CD8-positive, alpha-beta memory T cell (primary cell): ENCODE data around the gene CSK. TPM values are rescaled to one million over a fixed set of nuclear protein-coding genes. Genes with fewer than 3 reads are reported as not detected.
A peak's percentile ranks its signal among the peaks of the same experiment; 100 is the strongest.

Source experiments
- CTCF ChIA-PET: fragments of 350-600 bp; sonication (Branson Sonifier 250); formaldehyde crosslinking; loops from one replicate; lab custom pipeline; 2021; ENCODE audit warnings: antibody characterized with exemption; lab: Charles Lee
- POLR2A ChIA-PET: fragments of 350-600 bp; sonication (Branson Sonifier 250); formaldehyde crosslinking; loops from one replicate; lab custom pipeline; 2021; ENCODE audit warnings: antibody characterized with exemption; lab: Charles Lee
- DNase-seq, 5 donors: peaks; one replicate each; pipeline versions ENCODE4 v3.0.0 to v3.0.0-alpha.2; 2020 to 2022; ENCODE audit warnings: mixed read lengths in 1 of 5
- H3K27ac ChIP-seq: one replicate; pipeline ENCODE4 v1.7.0; 2013; ENCODE audit warnings: low read depth, mild to moderate bottlenecking, low read length, moderate library complexity
- H3K27me3 ChIP-seq: 2 replicates; pipeline ENCODE4 v1.7.0; 2013; ENCODE audit warnings: low read length, mild to moderate bottlenecking; ENCODE audit not compliant: insufficient read depth, poor library complexity, severe bottlenecking
- H3K36me3 ChIP-seq: 2 replicates; pipeline ENCODE4 v1.7.0; 2013; ENCODE audit warnings: mild to moderate bottlenecking, low read length, moderate library complexity; ENCODE audit not compliant: insufficient read depth
- H3K4me1 ChIP-seq: 2 replicates; pipeline ENCODE4 v1.7.0; 2013; ENCODE audit warnings: mild to moderate bottlenecking, low read length, moderate library complexity; ENCODE audit not compliant: insufficient read depth
- H3K4me3 ChIP-seq: 2 replicates; pipeline ENCODE4 v1.7.0; 2013; ENCODE audit warnings: mild to moderate bottlenecking, low read length
- H3K9me3 ChIP-seq: 2 replicates; pipeline ENCODE4 v1.7.0; 2013; ENCODE audit warnings: mild to moderate bottlenecking, low read length
- H3K27ac Mint-ChIP-seq, 8 donors: one replicate each; pipeline ENCODE4 v1.8.0; 2020 to 2021; ENCODE audit warnings: mixed read lengths in 8 of 8, mild to moderate bottlenecking in 6 of 8, inconsistent platforms in 3 of 8, moderate library complexity in 3 of 8
- H3K27me3 Mint-ChIP-seq, 2 donors: one replicate each; pipeline ENCODE4 v1.8.0; 2020 to 2021; ENCODE audit warnings: mixed read lengths in 2 of 2, mild to moderate bottlenecking in 1 of 2, moderate library complexity in 1 of 2
- H3K36me3 Mint-ChIP-seq, 3 donors: one replicate each; pipeline ENCODE4 v1.8.0; 2020 to 2021; ENCODE audit warnings: mixed read lengths in 3 of 3, inconsistent platforms in 1 of 3, mild to moderate bottlenecking in 1 of 3
- H3K4me1 Mint-ChIP-seq, 3 donors: one replicate each; pipeline ENCODE4 v1.8.0; 2020 to 2021; ENCODE audit warnings: mixed read lengths in 3 of 3, inconsistent platforms in 1 of 3, mild to moderate bottlenecking in 1 of 3
- H3K4me3 Mint-ChIP-seq, 7 donors: one replicate each; pipeline ENCODE4 v1.8.0; 2020 to 2021; ENCODE audit warnings: mixed read lengths in 7 of 7, mild to moderate bottlenecking in 6 of 7, moderate library complexity in 4 of 7, inconsistent platforms in 2 of 7
- H3K9me3 Mint-ChIP-seq, 5 donors: one replicate each; pipeline ENCODE4 v1.8.0; 2020 to 2022; ENCODE audit warnings: mixed read lengths in 5 of 5, mild to moderate bottlenecking in 3 of 5, moderate library complexity in 2 of 5, inconsistent platforms in 1 of 5
- polyA plus RNA-seq: library from polyadenylated mRNA; unstranded; fragments of 300-500 nt; fragmentation: Illumina TruSeq; gene quantifications from one replicate; pipeline ENCODE4 v1.2.3, GENCODE V29; 2021
- total RNA-seq, 2 experiments: library from RNA; stranded (reverse); gene quantifications; one replicate each; pipeline ENCODE4 v1.2.3, GENCODE V29; 2021

Gene CSK
- total and polyA plus RNA-seq, 3 experiments from 2014 or later = 154 to 294 (median 288) TPM

DNA sequence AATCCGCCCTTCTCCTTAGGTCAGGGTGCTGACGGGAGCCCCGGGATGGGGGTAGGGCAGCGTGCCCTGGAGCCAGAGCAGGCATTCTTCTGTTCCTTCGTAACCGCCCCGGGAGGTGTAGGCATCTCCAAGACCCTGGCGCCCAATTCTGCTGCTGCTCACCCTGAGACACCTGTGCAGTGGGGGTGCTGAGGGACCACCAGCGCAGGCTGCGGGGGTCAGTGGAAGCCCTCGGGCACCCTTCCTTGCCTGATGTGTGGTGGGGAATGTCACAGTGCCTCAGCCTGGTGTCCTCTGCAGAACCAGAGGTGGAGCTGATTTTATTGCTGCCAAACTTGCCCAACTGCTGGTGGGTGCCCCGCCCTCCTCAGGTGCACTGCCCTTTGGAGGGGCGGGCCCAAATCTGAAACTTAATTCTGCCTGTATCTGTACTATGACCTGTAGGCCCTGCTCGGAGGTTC, 7.3 kb downstream of the CSK start:
- H3K27ac ChIP-seq = peak overlapping the region; percentile 69
- peaks cover 91 to 95% (median 92%) of the 10 kb centered on the region in 3 donors for H3K4me1 Mint-ChIP-seq
- peak overlapping the region; percentile 80 for H3K4me3 ChIP-seq
- H3K36me3 Mint-ChIP-seq = peaks cover 0 to 27% (median 10%) of the 10 kb centered on the region in 3 donors
- H3K27ac Mint-ChIP-seq = peak overlapping the region; percentile 92 to 99 (median 98)
- H3K4me3 Mint-ChIP-seq = peak overlapping the region; percentile 85 to 97 (median 91)
- H3K9me3 ChIP-seq = no peaks in the 10 kb centered on the region
- peaks cover 11% of the 10 kb centered on the region for H3K36me3 ChIP-seq
- no peaks in the 10 kb centered on the region for H3K27me3 ChIP-seq
- H3K27me3 Mint-ChIP-seq = peaks cover 0 to 5% of the 10 kb centered on the region in 2 donors
- H3K9me3 Mint-ChIP-seq = no peaks in the 10 kb centered on the region
- peak in 2 of 5 donors; percentile 37 to 39 for DNase-seq
- POLR2A ChIA-PET = interaction anchor here (0.5 to 5.9 kb wide), 6 partner anchors 7 to 140 kb away, joined by 6 to 89 read pairs (median 12); partner anchors contain the start of gene CSK
- peaks cover 92% of the 10 kb centered on the region for H3K4me1 ChIP-seq
- CTCF ChIA-PET = interaction anchor here (1.0 to 15.8 kb wide), 6 partner anchors 9 to 157 kb away, joined by 3 to 1086 read pairs (median 13); partner anchors contain the start of genes COX5A and CSK

DNA sequence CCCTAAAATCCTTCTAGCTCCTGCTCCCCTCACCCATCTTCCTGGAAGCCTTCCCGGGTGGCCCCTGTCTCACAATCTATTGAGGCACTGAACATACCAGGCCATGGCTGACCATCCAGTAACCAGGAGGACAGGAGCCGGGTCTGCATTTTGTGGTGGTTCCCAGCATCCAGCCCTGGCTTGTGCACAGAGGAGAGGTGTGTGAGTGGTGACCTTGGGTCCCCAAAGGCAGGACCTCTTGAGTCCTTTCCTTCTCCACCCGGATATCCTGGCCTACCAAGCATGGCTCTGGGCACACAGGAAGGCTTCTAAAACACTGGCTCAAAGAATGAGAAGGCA, 7.8 kb downstream of the CSK start:
- Histone ChIP-seq H3K36me3 (peaks cover 11% of the 10 kb centered on the region), H3K27me3 (no peaks in the 10 kb centered on the region), H3K27ac (peak overlapping the region; percentile 12), H3K4me1 (peaks cover 97% of the 10 kb centered on the region), H3K4me3 (peak overlapping the region; percentile 80), H3K9me3 (no peaks in the 10 kb centered on the region)
- Mint-ChIP-seq H3K4me3 (peak overlapping the region; percentile 85 to 97 (median 91)), H3K36me3 (peaks cover 0 to 25% (median 10%) of the 10 kb centered on the region in 3 donors), H3K4me1 (peaks cover 92 to 96% (median 93%) of the 10 kb centered on the region in 3 donors), H3K27ac (peak overlapping the region; percentile 92 to 99 (median 98)), H3K9me3 (no peaks in the 10 kb centered on the region), H3K27me3 (peaks cover 0 to 5% of the 10 kb centered on the region in 2 donors)
- POLR2A ChIA-PET = interaction anchor here (1.0 to 5.9 kb wide), 3 partner anchors 8 to 19 kb away, joined by 6 to 89 read pairs (median 8); partner anchors contain the start of gene CSK
- no peak for DNase-seq
- CTCF ChIA-PET = interaction anchor here (1.0 to 15.8 kb wide), 6 partner anchors 9 to 158 kb away, joined by 3 to 1086 read pairs (median 6); partner anchors contain the start of genes COX5A and CSK

DNA sequence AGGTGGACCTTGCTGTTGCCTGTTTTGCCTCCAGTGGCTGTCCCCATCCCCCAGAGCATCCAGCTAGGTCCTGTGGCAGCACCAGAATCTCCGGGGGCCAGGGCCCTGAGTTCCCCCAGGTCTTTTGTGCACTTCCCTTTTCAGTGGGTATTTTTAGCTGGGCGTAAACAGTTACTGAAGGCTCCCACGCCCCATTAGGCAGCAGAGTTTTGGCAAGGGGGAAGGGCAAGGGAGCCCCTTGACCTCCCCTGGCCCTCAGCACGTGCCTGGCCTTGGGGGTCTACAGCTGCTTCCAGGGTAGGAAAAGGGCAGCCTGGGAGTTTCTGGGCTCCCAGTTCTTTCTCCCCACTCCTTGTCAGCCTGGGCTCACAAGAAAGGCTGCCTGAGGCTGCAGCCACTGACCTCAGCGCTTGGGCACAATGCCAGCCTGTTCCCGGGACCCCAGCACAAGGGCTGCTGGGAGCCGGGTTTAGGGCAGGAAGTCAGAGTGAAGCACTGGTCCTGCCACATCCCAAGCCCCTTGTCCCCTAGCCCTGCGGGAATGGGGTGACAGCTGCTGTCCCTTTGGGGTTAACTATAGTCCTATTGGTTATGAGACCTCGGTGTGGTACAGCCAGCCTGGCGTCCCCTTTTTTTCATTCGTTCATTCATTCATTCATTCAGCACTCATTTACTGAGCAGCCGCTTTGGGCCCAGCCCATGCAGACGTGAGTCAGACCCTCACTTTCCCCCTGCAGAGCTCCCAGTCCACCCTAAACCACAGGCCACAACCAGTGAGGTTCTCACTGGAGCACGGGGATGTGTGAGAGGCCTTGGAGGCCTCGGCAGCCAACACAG, 8.4 kb downstream of the CSK start:
- POLR2A ChIA-PET = interaction anchor here (0.6 to 5.9 kb wide), 3 partner anchors 8 to 71 kb away, joined by 5 to 89 read pairs (median 8); partner anchors contain the start of gene CSK
- H3K27ac Mint-ChIP-seq = peak overlapping the region; percentile 92 to 99 (median 98)
- peaks cover 0 to 26% (median 8%) of the 10 kb centered on the region in 3 donors for H3K36me3 Mint-ChIP-seq
- DNase-seq = peak in 1 of 5 donors; percentile 34
- H3K4me3 ChIP-seq = peak overlapping the region; percentile 80
- peaks cover 11% of the 10 kb centered on the region for H3K36me3 ChIP-seq
- no peaks in the 10 kb centered on the region for H3K27me3 ChIP-seq
- H3K27me3 Mint-ChIP-seq = peaks cover 0 to 3% of the 10 kb centered on the region in 2 donors
- peaks cover 92 to 96% (median 93%) of the 10 kb centered on the region in 3 donors for H3K4me1 Mint-ChIP-seq
- no peaks in the 10 kb centered on the region for H3K9me3 Mint-ChIP-seq
- CTCF ChIA-PET = interaction anchor here (1.2 to 15.8 kb wide), 4 partner anchors 9 to 158 kb away, joined by 3 to 1086 read pairs (median 4); partner anchors contain the start of gene CSK
- H3K27ac ChIP-seq = peak overlapping the region; percentile 12
- no peaks in the 10 kb centered on the region for H3K9me3 ChIP-seq
- H3K4me1 ChIP-seq = peaks cover 99% of the 10 kb centered on the region
- H3K4me3 Mint-ChIP-seq = peak overlapping the region; percentile 85 to 97 (median 91)

DNA sequence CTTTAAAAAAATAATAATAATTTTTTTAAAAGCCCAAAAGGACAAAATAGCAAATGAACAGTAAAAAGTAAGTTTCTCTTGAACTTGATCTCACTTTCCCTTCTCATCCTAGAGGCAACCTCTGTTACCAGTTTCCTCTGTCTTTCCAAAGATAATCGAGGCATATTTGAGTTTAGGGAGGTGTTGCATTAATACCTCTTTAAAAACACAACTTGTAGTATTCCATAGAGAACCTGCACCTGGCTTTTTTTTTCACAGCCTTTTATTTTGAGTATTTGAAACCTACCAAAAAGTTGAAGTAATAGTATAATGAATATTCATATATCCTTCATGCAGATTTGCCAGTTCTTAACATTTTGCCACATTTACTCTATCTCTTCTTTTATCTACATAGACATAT, 9.1 kb downstream of the CSK start:
- Mint-ChIP-seq H3K4me1 (peaks cover 90 to 96% (median 92%) of the 10 kb centered on the region in 3 donors), H3K9me3 (no peaks in the 10 kb centered on the region), H3K36me3 (peaks cover 0 to 26% (median 6%) of the 10 kb centered on the region in 3 donors), H3K4me3 (peak overlapping the region; percentile 68 to 95 (median 85)), H3K27me3 (peaks cover 0 to 3% of the 10 kb centered on the region in 2 donors), H3K27ac (peak overlapping the region; percentile 81 to 99 (median 97))
- H3K4me3 ChIP-seq = peak overlapping the region; percentile 3
- ChIA-PET POLR2A (interaction anchor here (2.0 to 5.9 kb wide), 2 partner anchors 9 to 14 kb away, joined by 8 to 89 read pairs; partner anchors contain the start of gene CSK), CTCF (interaction anchor here (1.2 to 15.8 kb wide), 3 partner anchors 8 to 112 kb away, joined by 3 to 1086 read pairs (median 5); partner anchors contain the start of gene CSK)
- DNase-seq = no peak
- no peaks in the 10 kb centered on the region for H3K27me3 ChIP-seq
- no peaks in the 10 kb centered on the region for H3K9me3 ChIP-seq
- H3K4me1 ChIP-seq = peaks cover 99% of the 10 kb centered on the region
- H3K36me3 ChIP-seq = peaks cover 11% of the 10 kb centered on the region
- H3K27ac ChIP-seq = no peak overlapping the region

DNA sequence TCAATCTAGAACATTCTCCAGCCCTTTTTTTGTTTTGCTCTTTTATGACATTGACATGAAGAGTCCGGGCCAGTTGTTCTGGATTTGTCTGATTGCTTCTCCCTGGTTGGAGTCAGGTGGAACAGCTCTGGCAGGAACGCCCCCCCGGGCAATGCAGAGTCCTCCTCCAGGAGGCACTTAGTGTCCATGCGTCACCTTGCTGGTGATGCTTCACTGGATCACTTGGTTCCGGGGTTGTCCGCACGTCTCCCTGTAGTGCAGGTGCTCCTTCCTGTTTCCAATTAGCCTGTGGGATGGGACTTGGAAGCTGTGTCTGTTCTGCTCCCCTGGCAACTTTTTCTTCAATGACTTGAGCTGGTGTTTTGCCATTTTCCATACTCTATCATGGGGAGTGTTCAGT, 9.8 kb downstream of the CSK start:
- Histone ChIP-seq H3K9me3 (no peaks in the 10 kb centered on the region), H3K4me1 (peaks cover 99% of the 10 kb centered on the region), H3K27me3 (no peaks in the 10 kb centered on the region), H3K27ac (no peak overlapping the region), H3K4me3 (peak overlapping the region; percentile 3), H3K36me3 (peaks cover 11% of the 10 kb centered on the region)
- ChIA-PET CTCF (interaction anchor here (3.4 to 15.8 kb wide), 2 partner anchors 15 to 159 kb away, joined by 19 to 1086 read pairs; partner anchors contain the start of gene CSK), POLR2A (interaction anchor here (0.7 to 5.9 kb wide), 3 partner anchors 10 to 20 kb away, joined by 4 to 89 read pairs (median 15); partner anchors contain the start of gene CSK)
- DNase-seq = no peak
- H3K27me3 Mint-ChIP-seq = peaks cover 0 to 3% of the 10 kb centered on the region in 2 donors
- peaks cover 90 to 96% (median 94%) of the 10 kb centered on the region in 3 donors for H3K4me1 Mint-ChIP-seq
- H3K27ac Mint-ChIP-seq = peak overlapping the region; percentile 81 to 98 (median 93)
- H3K36me3 Mint-ChIP-seq = peaks cover 0 to 30% (median 7%) of the 10 kb centered on the region in 3 donors
- no peaks in the 10 kb centered on the region for H3K9me3 Mint-ChIP-seq
- H3K4me3 Mint-ChIP-seq = peak overlapping the region; percentile 68 to 95 (median 85)

DNA sequence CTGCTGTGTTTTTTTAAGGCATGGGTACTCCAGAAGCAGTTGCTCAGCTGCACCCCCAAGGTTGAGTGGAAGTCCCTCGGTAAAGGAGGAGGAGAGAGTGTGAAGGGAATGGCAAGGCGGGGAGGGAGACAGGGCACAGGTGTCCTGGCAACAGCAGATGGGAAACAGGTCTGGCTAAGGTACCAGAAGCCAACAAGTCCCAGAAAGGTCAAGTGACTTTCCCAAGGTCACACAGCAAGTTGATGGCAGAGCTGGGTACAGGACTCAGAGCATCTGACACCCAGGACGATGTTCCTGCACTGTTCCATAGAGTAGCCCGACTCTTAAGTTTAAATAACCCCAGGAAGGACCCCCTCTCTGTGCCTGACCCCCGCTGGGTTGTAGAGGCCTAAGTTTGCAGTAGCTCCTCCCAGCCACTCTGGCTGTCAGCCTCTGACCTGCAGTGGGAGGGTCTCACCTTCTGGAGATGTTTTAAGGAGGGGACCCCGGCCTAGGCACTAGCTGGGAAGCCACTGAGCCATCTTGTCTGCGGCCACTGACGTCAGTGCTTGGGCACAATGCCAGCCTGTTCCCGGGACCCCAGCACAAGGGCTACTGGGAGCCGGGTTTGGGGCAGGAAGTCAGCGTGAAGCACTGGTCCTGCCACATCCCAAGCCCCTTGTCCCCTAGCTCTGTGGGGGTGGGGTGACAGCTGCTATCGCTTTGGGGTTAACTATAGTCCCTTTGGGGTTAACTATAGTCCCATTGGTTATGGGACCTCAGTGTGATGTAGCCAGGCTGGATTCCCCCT, 10.5 kb downstream of the CSK start:
- peak in 2 of 5 donors; percentile 15 to 34 for DNase-seq
- peaks cover 0 to 31% (median 7%) of the 10 kb centered on the region in 3 donors for H3K36me3 Mint-ChIP-seq

More for the DNA sequence above, 10.5 kb downstream of the CSK start:
- Mint-ChIP-seq H3K4me3 (peak overlapping the region; percentile 68 to 95 (median 85)), H3K4me1 (peaks cover 85 to 93% (median 90%) of the 10 kb centered on the region in 3 donors), H3K9me3 (no peaks in the 10 kb centered on the region), H3K27me3 (no peaks in the 10 kb centered on the region), H3K27ac (peak overlapping the region; percentile 81 to 98 (median 93))
- no peak overlapping the region for H3K27ac ChIP-seq
- no peaks in the 10 kb centered on the region for H3K9me3 ChIP-seq
- H3K4me3 ChIP-seq = peak overlapping the region; percentile 46
- peaks cover 11% of the 10 kb centered on the region for H3K36me3 ChIP-seq
- CTCF ChIA-PET = interaction anchor here (1.1 to 15.8 kb wide), 8 partner anchors 14 to 161 kb away, joined by 3 to 1086 read pairs (median 16); partner anchors contain the start of gene CSK
- no peaks in the 10 kb centered on the region for H3K27me3 ChIP-seq
- POLR2A ChIA-PET = interaction anchor here (0.9 to 5.9 kb wide), 5 partner anchors 11 to 23 kb away, joined by 3 to 89 read pairs (median 15); partner anchors contain the start of gene CSK
- peaks cover 99% of the 10 kb centered on the region for H3K4me1 ChIP-seq
